ENCODE measurements around the gene CHST3.

DNA sequence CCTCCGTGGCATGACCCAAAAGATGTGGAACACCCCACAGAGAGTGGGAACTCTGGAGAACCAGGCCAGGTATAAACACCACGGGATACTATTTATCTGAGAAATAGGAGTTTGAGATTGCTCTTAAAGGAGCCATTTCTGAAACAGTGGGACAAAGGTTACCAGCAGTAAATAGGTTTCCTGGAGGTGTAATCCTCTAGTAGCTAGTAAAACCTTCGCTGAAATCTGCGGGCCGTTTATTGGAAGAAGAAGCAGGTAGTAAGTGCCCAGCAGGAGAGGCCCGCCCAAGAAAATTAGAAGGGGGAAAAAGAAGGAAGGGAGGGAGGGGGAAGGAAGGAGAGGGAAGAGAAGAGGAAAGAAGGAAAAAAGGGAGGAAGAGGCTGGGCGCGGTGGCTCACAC is 51.6 kb downstream of the CHST3 start:
- TF ChIP-seq, protein P1, sequence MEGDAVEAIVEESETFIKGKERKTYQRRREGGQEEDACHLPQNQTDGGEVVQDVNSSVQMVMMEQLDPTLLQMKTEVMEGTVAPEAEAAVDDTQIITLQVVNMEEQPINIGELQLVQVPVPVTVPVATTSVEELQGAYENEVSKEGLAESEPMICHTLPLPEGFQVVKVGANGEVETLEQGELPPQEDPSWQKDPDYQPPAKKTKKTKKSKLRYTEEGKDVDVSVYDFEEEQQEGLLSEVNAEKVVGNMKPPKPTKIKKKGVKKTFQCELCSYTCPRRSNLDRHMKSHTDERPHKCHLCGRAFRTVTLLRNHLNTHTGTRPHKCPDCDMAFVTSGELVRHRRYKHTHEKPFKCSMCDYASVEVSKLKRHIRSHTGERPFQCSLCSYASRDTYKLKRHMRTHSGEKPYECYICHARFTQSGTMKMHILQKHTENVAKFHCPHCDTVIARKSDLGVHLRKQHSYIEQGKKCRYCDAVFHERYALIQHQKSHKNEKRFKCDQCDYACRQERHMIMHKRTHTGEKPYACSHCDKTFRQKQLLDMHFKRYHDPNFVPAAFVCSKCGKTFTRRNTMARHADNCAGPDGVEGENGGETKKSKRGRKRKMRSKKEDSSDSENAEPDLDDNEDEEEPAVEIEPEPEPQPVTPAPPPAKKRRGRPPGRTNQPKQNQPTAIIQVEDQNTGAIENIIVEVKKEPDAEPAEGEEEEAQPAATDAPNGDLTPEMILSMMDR (IDR thresholded peaks at IDR 0.05; ENCODE audit: insufficient read depth, low read length, poor library complexity, severe bottlenecking), result no peak
- no peak for TF ChIP-seq EZH2phosphoT487 (conservative IDR thresholded peaks at IDR 0.05; ENCODE audit: low read length)
